ENCODE data around the gene TECPR2.
"Not testable (repeated sequence)": the region's sequence is repeated elsewhere in the genome, so short reads cannot be mapped to it uniquely, and the experiment has no call there.

Gene TECPR2

GRCh38 chr14:102512793-102513300 lies 150.1 kb downstream of the TECPR2 start:
- no peak for DNase-seq

GRCh38 chr14:102513899-102514772 lies 151.4 kb downstream of the TECPR2 start:
- DNase-seq: no peak

GRCh38 chr14:102514987-102515733 lies 152.4 kb downstream of the TECPR2 start:
- DNase-seq: no peak

GRCh38 chr14:102516531-102517391 lies 154.0 kb downstream of the TECPR2 start:
- peak; percentile 54 for DNase-seq

GRCh38 chr14:102517392-102518062 lies 154.8 kb downstream of the TECPR2 start:
- DNase-seq: no peak

- DNase-seq: no peak
These were observed 155.4 kb downstream of the TECPR2 start for GRCh38 chr14:102518063-102518648.

- DNase-seq: not testable (repeated sequence)
These were observed 157.0 kb downstream of the TECPR2 start for GRCh38 chr14:102519709-102520108.

GRCh38 chr14:102523200-102523568 lies 160.4 kb downstream of the TECPR2 start:
- no peak for DNase-seq

- DNase-seq: no peak
These were observed 161.1 kb downstream of the TECPR2 start for GRCh38 chr14:102523569-102524450.

- DNase-seq: peak; percentile 93
These were observed 161.9 kb downstream of the TECPR2 start for GRCh38 chr14:102524451-102525218.

- DNase-seq: peak; percentile 60
These were observed 162.6 kb downstream of the TECPR2 start for GRCh38 chr14:102525219-102525928.

- no peak for DNase-seq
These were observed 163.3 kb downstream of the TECPR2 start for GRCh38 chr14:102525929-102526497.

GRCh38 chr14:102528431-102529170 lies 165.9 kb downstream of the TECPR2 start:
- no peak for DNase-seq

GRCh38 chr14:102530828-102531478 lies 168.2 kb downstream of the TECPR2 start:
- DNase-seq: no peak

GRCh38 chr14:102532204-102532658 lies 169.5 kb downstream of the TECPR2 start:
- DNase-seq: no peak

GRCh38 chr14:102537981-102538601 lies 175.3 kb downstream of the TECPR2 start:
- no peak for DNase-seq
